Measurements from ENCODE around the gene SENP3. TPM values are rescaled to one million over a fixed set of nuclear protein-coding genes. Genes with fewer than 3 reads are reported as not detected.
A peak's percentile ranks its signal among the peaks of the same experiment; 100 is the strongest.

Gene SENP3
- total and polyA plus RNA-seq, 2 of the 13 experiments (the other 11 are each of a cell fraction or from before 2014, with no cell fraction given), result 55.8 to 75.4 TPM

DNA sequence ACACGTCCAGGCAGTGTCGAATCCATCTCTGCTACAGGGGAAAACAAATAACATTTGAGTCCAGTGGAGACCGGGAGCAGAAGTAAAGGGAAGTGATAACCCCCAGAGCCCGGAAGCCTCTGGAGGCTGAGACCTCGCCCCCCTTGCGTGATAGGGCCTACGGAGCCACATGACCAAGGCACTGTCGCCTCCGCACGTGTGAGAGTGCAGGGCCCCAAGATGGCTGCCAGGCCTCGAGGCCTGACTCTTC is 10.5 kb downstream of the SENP3 start (continued):
- TF ChIP-seq, protein P1, sequence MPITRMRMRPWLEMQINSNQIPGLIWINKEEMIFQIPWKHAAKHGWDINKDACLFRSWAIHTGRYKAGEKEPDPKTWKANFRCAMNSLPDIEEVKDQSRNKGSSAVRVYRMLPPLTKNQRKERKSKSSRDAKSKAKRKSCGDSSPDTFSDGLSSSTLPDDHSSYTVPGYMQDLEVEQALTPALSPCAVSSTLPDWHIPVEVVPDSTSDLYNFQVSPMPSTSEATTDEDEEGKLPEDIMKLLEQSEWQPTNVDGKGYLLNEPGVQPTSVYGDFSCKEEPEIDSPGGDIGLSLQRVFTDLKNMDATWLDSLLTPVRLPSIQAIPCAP (CRISPR knock-in tag; IDR thresholded peaks at IDR 0.05; ENCODE audit: low read depth), result 0 out of 2 replicates have a peak, but pooled peaks have one; percentile 73
- TF ChIP-seq ZNF816 (CRISPR knock-in tag; IDR thresholded peaks at IDR 0.05; ENCODE audit: borderline replicate concordance) (peak; percentile 24; the same call in 1 of the 2 replicates), HOXA3 (CRISPR knock-in tag; IDR thresholded peaks at IDR 0.05) (peak; percentile 99), PHF5A (CRISPR knock-in tag; IDR thresholded peaks at IDR 0.05; ENCODE audit: low read depth, unreplicated experiment) (peak; percentile 39), TEAD3 (CRISPR knock-in tag; optimal IDR thresholded peaks at IDR 0.05; ENCODE audit: borderline replicate concordance) (peak; percentile 47), RXRB (CRISPR knock-in tag; IDR thresholded peaks at IDR 0.05; ENCODE audit: borderline replicate concordance) (peak; percentile 68; the same call in 1 of the 2 replicates), MTF2 (CRISPR knock-in tag; IDR thresholded peaks at IDR 0.05; ENCODE audit: borderline replicate concordance) (no peak), MAFF (IDR thresholded peaks at IDR 0.05; ENCODE audit: low read depth, low read length) (no peak), NR2F6 (IDR thresholded peaks at IDR 0.05) (no peak), NR2F6 (CRISPR knock-in tag; IDR thresholded peaks at IDR 0.05) (peak; percentile 66; the same call in 1 of the 2 replicates), MIER2 (CRISPR knock-in tag; IDR thresholded peaks at IDR 0.05) (0 out of 2 replicates have a peak, but pooled peaks have one; percentile 18), ZNF205 (CRISPR knock-in tag; IDR thresholded peaks at IDR 0.05) (0 out of 2 replicates have a peak, but pooled peaks have one; percentile 15), STAT5B (CRISPR knock-in tag; IDR thresholded peaks at IDR 0.05) (no peak), MATR3 (CRISPR knock-in tag; IDR thresholded peaks at IDR 0.05) (no peak), ZNF777 (CRISPR knock-in tag; IDR thresholded peaks at IDR 0.05) (0 out of 2 replicates have a peak, but pooled peaks have one; percentile 17)
- TF ChIP-seq, protein P2, sequence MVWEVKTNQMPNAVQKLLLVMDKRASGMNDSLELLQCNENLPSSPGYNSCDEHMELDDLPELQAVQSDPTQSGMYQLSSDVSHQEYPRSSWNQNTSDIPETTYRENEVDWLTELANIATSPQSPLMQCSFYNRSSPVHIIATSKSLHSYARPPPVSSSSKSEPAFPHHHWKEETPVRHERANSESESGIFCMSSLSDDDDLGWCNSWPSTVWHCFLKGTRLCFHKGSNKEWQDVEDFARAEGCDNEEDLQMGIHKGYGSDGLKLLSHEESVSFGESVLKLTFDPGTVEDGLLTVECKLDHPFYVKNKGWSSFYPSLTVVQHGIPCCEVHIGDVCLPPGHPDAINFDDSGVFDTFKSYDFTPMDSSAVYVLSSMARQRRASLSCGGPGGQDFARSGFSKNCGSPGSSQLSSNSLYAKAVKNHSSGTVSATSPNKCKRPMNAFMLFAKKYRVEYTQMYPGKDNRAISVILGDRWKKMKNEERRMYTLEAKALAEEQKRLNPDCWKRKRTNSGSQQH (CRISPR knock-in tag; IDR thresholded peaks at IDR 0.05; ENCODE audit: low read depth), result peak; percentile 85; the same call in 1 of the 2 replicates
- TF ChIP-seq, protein P3, sequence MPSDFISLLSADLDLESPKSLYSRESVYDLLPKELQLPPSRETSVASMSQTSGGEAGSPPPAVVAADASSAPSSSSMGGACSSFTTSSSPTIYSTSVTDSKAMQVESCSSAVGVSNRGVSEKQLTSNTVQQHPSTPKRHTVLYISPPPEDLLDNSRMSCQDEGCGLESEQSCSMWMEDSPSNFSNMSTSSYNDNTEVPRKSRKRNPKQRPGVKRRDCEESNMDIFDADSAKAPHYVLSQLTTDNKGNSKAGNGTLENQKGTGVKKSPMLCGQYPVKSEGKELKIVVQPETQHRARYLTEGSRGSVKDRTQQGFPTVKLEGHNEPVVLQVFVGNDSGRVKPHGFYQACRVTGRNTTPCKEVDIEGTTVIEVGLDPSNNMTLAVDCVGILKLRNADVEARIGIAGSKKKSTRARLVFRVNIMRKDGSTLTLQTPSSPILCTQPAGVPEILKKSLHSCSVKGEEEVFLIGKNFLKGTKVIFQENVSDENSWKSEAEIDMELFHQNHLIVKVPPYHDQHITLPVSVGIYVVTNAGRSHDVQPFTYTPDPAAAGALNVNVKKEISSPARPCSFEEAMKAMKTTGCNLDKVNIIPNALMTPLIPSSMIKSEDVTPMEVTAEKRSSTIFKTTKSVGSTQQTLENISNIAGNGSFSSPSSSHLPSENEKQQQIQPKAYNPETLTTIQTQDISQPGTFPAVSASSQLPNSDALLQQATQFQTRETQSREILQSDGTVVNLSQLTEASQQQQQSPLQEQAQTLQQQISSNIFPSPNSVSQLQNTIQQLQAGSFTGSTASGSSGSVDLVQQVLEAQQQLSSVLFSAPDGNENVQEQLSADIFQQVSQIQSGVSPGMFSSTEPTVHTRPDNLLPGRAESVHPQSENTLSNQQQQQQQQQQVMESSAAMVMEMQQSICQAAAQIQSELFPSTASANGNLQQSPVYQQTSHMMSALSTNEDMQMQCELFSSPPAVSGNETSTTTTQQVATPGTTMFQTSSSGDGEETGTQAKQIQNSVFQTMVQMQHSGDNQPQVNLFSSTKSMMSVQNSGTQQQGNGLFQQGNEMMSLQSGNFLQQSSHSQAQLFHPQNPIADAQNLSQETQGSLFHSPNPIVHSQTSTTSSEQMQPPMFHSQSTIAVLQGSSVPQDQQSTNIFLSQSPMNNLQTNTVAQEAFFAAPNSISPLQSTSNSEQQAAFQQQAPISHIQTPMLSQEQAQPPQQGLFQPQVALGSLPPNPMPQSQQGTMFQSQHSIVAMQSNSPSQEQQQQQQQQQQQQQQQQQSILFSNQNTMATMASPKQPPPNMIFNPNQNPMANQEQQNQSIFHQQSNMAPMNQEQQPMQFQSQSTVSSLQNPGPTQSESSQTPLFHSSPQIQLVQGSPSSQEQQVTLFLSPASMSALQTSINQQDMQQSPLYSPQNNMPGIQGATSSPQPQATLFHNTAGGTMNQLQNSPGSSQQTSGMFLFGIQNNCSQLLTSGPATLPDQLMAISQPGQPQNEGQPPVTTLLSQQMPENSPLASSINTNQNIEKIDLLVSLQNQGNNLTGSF (CRISPR knock-in tag; IDR thresholded peaks at IDR 0.05), result peak; percentile 80
- TF ChIP-seq, protein P4, sequence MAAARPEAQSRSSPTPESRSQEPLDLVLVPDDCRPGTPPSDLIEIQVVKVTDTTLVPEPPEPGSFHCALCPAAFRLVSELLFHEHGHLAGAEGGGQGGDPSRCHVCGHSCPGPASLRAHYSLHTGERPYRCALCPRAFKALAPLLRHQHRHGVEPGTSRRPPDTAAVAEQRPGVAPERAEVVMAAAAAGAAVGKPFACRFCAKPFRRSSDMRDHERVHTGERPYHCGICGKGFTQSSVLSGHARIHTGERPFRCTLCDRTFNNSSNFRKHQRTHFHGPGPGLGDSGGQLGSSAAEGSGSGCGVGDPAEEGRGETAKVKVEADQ (CRISPR knock-in tag; IDR thresholded peaks at IDR 0.05; ENCODE audit: borderline replicate concordance), result no peak
- TF ChIP-seq, protein P5, sequence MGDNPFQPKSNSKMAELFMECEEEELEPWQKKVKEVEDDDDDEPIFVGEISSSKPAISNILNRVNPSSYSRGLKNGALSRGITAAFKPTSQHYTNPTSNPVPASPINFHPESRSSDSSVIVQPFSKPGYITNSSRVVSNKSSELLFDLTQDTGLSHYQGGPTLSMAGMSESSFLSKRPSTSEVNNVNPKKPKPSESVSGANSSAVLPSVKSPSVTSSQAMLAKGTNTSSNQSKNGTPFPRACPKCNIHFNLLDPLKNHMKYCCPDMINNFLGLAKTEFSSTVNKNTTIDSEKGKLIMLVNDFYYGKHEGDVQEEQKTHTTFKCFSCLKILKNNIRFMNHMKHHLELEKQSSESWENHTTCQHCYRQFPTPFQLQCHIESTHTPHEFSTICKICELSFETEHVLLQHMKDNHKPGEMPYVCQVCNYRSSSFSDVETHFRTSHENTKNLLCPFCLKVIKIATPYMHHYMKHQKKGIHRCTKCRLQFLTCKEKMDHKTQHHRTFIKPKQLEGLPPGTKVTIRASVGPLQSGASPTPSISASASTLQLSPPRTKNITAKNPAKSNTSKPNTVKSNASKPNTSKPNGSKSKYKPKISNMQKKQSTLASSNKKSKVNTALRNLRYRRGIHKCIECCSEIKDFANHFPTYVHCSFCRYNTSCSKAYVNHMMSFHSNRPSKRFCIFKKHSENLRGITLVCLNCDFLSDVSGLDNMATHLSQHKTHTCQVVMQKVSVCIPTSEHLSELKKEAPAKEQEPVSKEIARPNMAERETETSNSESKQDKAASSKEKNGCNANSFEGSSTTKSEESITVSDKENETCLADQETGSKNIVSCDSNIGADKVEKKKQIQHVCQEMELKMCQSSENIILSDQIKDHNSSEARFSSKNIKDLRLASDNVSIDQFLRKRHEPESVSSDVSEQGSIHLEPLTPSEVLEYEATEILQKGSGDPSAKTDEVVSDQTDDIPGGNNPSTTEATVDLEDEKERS (CRISPR knock-in tag; IDR thresholded peaks at IDR 0.05), result no peak; the same call in 1 of the 2 replicates
